Activated T-helper 17 cell treated with anti-CD3 and anti-CD28 coated beads, Interleukin-2, amount 50 U/mL, for 72 hours (primary cell): ENCODE results near the gene GP5. TPM values are rescaled to one million over a fixed set of nuclear protein-coding genes. Genes with fewer than 3 reads are reported as not detected.

Source experiments
- ATAC-seq: fragments of 150-1000 bp; cut with Tn5 transposase; replicated peaks from 2 replicates; pipeline ENCODE4 v1.10.0; 2021; ENCODE audit warnings: mild to moderate bottlenecking, moderate library complexity
- H3K27ac Mint-ChIP-seq: one replicate; pipeline ENCODE4 v1.8.0; 2022; ENCODE audit warnings: mixed read lengths
- H3K27me3 Mint-ChIP-seq: one replicate; pipeline ENCODE4 v1.8.0; 2022; ENCODE audit warnings: mixed read lengths
- H3K36me3 Mint-ChIP-seq: one replicate; pipeline ENCODE4 v1.8.0; 2022; ENCODE audit warnings: low read depth, mild to moderate bottlenecking, mixed read lengths
- H3K4me1 Mint-ChIP-seq: one replicate; pipeline ENCODE4 v1.8.0; 2022; ENCODE audit warnings: mixed read lengths
- H3K4me3 Mint-ChIP-seq: one replicate; pipeline ENCODE4 v1.8.0; 2022; ENCODE audit warnings: mild to moderate bottlenecking, mixed read lengths
- H3K9me3 Mint-ChIP-seq: one replicate; pipeline ENCODE4 v1.8.0; 2022; ENCODE audit warnings: mixed read lengths
- total RNA-seq, 2 donors: library from RNA; stranded (reverse); gene quantifications; one replicate each; pipeline ENCODE4 v1.2.3, GENCODE V29; 2022

The GP5 gene
- total RNA-seq, 2 donors from 2014 or later: 1.4 TPM

DNA sequence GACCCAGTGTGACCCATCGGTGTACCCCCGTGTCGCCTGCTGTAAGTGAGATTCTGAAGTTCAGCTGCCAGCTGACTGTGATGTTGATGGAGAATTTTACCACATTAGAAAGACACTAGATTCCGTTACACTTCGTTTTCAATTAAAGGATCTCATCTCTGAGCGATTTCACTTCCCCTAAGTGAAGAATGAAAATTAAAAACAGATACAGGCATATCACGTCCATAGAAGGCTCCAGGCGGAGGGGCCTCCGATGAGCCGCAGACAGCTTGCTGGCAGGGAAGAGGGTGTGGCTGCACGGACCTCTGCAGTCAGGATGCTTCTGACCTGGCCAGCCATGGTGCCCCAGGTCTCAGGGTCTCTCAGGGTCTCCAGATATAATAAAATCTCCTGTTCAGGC is 41.4 kb downstream of the GP5 start:
- no peaks in the 10 kb centered on the region for H3K36me3 Mint-ChIP-seq
- H3K27ac Mint-ChIP-seq: no peak overlapping the region
- no peaks in the 10 kb centered on the region for H3K4me1 Mint-ChIP-seq
- no peak overlapping the region for H3K4me3 Mint-ChIP-seq
- H3K27me3 Mint-ChIP-seq: peaks cover 10% of the 10 kb centered on the region
- H3K9me3 Mint-ChIP-seq: no peaks in the 10 kb centered on the region
- ATAC-seq: no peak

GRCh38 chr3:194355379-194355778 is 43.7 kb downstream of the GP5 start:
- H3K4me3 Mint-ChIP-seq: no peak overlapping the region

DNA sequence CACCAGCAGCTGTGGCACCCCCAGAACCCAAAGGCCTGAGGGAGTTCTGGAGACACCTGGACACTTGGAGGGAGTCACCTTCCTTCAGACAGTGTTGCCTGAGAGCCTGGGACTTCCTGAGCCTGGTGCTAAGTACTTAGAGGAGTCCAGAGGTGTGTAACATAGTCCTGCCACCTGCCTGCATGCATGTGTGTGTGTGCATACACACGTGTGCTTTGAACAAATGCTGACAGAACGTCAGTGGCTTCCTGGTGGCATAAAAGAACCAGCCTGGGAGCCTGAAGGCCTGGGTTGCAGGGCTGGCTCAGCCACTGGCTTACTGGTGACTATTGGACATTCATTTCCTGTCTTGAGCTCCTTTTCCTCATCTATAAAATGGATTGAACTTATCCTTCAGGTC is 44.8 kb downstream of the GP5 start:
- H3K36me3 Mint-ChIP-seq: no peaks in the 10 kb centered on the region
- H3K27ac Mint-ChIP-seq: no peak overlapping the region
- no peaks in the 10 kb centered on the region for H3K4me1 Mint-ChIP-seq
- no peak for ATAC-seq
- peaks cover 6% of the 10 kb centered on the region for H3K27me3 Mint-ChIP-seq
- no peaks in the 10 kb centered on the region for H3K9me3 Mint-ChIP-seq
- no peak overlapping the region for H3K4me3 Mint-ChIP-seq

More at GRCh38 chr3:194355379-194355778, 43.7 kb downstream of the GP5 start:
- Mint-ChIP-seq H3K36me3 (no peaks in the 10 kb centered on the region), H3K27me3 (peaks cover 10% of the 10 kb centered on the region), H3K27ac (no peak overlapping the region), H3K9me3 (no peaks in the 10 kb centered on the region), H3K4me1 (no peaks in the 10 kb centered on the region)
- ATAC-seq: no peak

DNA sequence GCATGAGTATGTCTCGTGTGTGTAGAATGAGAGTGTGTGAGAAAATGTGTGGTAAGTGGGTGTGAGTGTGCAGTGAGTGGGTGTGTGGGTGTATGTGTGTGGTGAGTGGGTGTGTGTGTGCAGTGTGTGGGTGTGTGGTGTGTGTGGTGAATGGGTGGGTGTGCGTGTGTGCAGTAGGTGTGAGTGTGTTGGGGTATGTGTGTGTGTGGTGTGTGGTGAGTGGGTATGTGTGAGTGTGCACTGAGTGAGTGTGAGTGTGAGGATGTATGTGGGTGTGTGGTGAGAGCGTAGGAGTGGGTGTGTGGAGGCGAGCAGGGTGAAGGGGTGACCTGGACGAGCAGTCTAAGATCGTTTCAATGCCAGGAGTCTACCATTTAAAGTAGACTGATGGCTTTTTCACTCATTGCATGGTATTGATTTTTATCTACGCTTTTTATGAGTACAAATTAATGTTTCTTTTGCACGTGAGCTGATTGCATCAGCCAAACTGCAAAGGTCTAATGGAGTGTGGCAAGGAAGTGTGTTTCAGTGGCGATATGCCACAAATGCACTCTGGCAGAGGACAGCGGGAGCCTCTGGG is 46.3 kb downstream of the GP5 start:
- H3K4me3 Mint-ChIP-seq: no peak overlapping the region
- no peaks in the 10 kb centered on the region for H3K36me3 Mint-ChIP-seq
- H3K27ac Mint-ChIP-seq: no peak overlapping the region
- peak; percentile 12 for ATAC-seq
- no peaks in the 10 kb centered on the region for H3K27me3 Mint-ChIP-seq
- no peaks in the 10 kb centered on the region for H3K9me3 Mint-ChIP-seq
- H3K4me1 Mint-ChIP-seq: no peaks in the 10 kb centered on the region

DNA sequence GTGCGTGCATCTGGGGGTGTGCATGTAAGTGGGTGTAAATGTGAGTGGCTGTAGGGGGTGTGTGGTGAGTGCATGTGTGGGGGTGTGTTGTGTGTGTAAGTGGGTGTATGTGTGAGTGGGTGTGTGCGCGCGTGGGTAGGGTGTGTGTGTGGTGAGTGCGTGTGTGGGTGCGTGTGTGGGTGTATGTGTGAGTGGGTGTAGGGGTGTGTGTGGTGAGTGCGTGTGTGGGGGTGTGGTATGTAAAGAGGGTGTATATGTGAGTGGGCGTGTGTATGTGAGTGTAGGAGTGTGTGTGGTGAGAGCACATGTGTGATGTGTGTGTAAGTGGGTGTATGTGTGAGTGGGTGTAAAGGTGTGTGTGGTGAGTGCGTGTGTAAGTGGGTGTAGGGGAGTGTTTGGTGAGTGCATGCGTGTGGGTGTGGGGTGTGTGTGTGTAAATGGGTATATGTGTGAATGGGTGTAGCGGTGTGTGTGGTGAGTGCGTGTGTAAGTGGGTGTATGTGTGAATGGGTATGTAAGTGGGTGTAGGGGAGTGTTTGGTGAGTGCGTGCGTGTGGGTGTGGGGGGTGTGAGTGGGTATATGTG is 47.0 kb downstream of the GP5 start:
- Mint-ChIP-seq H3K9me3 (no peaks in the 10 kb centered on the region), H3K4me3 (no peak overlapping the region), H3K4me1 (no peaks in the 10 kb centered on the region), H3K36me3 (no peaks in the 10 kb centered on the region), H3K27me3 (no peaks in the 10 kb centered on the region), H3K27ac (no peak overlapping the region)
- no peak for ATAC-seq

GRCh38 chr3:194351080-194351672 is 47.9 kb downstream of the GP5 start, which contains the start of gene CPN2:
CPN2 (minus strand) TSS chr3:194351328; CDS start chr3:194342702, 8,626 bp downstream.
- H3K27ac Mint-ChIP-seq: no peak within 1 kb of the TSS
- H3K36me3 Mint-ChIP-seq: no peaks in the 10 kb centered on the region
- H3K27me3 Mint-ChIP-seq: no peaks in the 10 kb centered on the region
- ATAC-seq: no peak
- no peaks in the 10 kb centered on the region for H3K9me3 Mint-ChIP-seq
- no peaks in the 10 kb centered on the region for H3K4me1 Mint-ChIP-seq
- no peak within 1 kb of the TSS for H3K4me3 Mint-ChIP-seq

- Mint-ChIP-seq H3K4me3 (no peak overlapping the region), H3K9me3 (no peaks in the 10 kb centered on the region), H3K36me3 (no peaks in the 10 kb centered on the region), H3K4me1 (no peaks in the 10 kb centered on the region), H3K27me3 (no peaks in the 10 kb centered on the region), H3K27ac (no peak overlapping the region)
- ATAC-seq: no peak
Observed at GRCh38 chr3:194350726-194351071, 48.4 kb downstream of the GP5 start.

GRCh38 chr3:194348354-194348753 is 50.7 kb downstream of the GP5 start:
- peaks cover 5% of the 10 kb centered on the region for H3K27me3 Mint-ChIP-seq
- no peak overlapping the region for H3K27ac Mint-ChIP-seq
- H3K4me1 Mint-ChIP-seq: no peaks in the 10 kb centered on the region
- no peaks in the 10 kb centered on the region for H3K9me3 Mint-ChIP-seq
- no peak for ATAC-seq
- no peak overlapping the region for H3K4me3 Mint-ChIP-seq
- no peaks in the 10 kb centered on the region for H3K36me3 Mint-ChIP-seq

GRCh38 chr3:194346621-194347020 is 52.4 kb downstream of the GP5 start:
- no peak overlapping the region for H3K4me3 Mint-ChIP-seq
- peaks cover 15% of the 10 kb centered on the region for H3K27me3 Mint-ChIP-seq
- H3K9me3 Mint-ChIP-seq: no peaks in the 10 kb centered on the region
- ATAC-seq: peak; percentile 45
- no peaks in the 10 kb centered on the region for H3K36me3 Mint-ChIP-seq
- H3K27ac Mint-ChIP-seq: no peak overlapping the region
- no peaks in the 10 kb centered on the region for H3K4me1 Mint-ChIP-seq

- H3K27me3 Mint-ChIP-seq: peaks cover 18% of the 10 kb centered on the region
- no peak for ATAC-seq
- H3K4me3 Mint-ChIP-seq: no peak overlapping the region
- H3K4me1 Mint-ChIP-seq: no peaks in the 10 kb centered on the region
- H3K9me3 Mint-ChIP-seq: no peaks in the 10 kb centered on the region
- no peaks in the 10 kb centered on the region for H3K36me3 Mint-ChIP-seq
- H3K27ac Mint-ChIP-seq: no peak overlapping the region
Observed at GRCh38 chr3:194346035-194346434, 53.0 kb downstream of the GP5 start.

Other genes with a start within 250 kb of the GP5 start
- not detected for gene CPN2, start 47.9 kb downstream of the GP5 start, total RNA-seq
- not detected for gene LRRC15, start 29.5 kb downstream of the GP5 start, total RNA-seq
- 100 to 1,000 TPM; 121 to 126 TPM for gene ATP13A3, start 87.7 kb upstream of the GP5 start, total RNA-seq
- gene TMEM44, start 234.2 kb upstream of the GP5 start, total RNA-seq: 10 to 100 TPM in 1 of 2 donors, 1 to 10 TPM in 1; 6.6 to 11.1 TPM